Gastroesophageal sphincter (tissue), 3 donors: ENCODE data around the gene RHBDD1.

Experiments used
- EP300 ChIP-seq: sonication (generic); formaldehyde crosslinking; IDR thresholded peaks from one replicate; pipeline ENCODE4 v1.6.1; 2017; ENCODE audit warnings: antibody characterized with exemption, mild to moderate bottlenecking
- POLR2A ChIP-seq, 2 donors: fragments of 450-650 bp; IDR thresholded peaks; one replicate each; pipeline ENCODE4 v1.6.1; 2017; ENCODE audit warnings: antibody characterized with exemption in 2 of 2, mild to moderate bottlenecking in 2 of 2, moderate library complexity in 1 of 2
- POLR2AphosphoS5 ChIP-seq: sonication (generic); formaldehyde crosslinking; IDR thresholded peaks from one replicate; pipeline ENCODE4 v1.6.1; 2017; ENCODE audit warnings: antibody characterized with exemption
- TF ChIP-seq, protein P1 (sequence below), 4 experiments: fragments of 200-600 bp in 2 of 4; fragments of 450-650 bp in 2 of 4; sonication (generic) in 1 of 4; IDR thresholded peaks; one replicate each; pipeline ENCODE4 v1.5.1; 2017 to 2019; ENCODE audit warnings: antibody characterized with exemption in 4 of 4, mild to moderate bottlenecking in 2 of 4, moderate library complexity in 2 of 4

DNA sequence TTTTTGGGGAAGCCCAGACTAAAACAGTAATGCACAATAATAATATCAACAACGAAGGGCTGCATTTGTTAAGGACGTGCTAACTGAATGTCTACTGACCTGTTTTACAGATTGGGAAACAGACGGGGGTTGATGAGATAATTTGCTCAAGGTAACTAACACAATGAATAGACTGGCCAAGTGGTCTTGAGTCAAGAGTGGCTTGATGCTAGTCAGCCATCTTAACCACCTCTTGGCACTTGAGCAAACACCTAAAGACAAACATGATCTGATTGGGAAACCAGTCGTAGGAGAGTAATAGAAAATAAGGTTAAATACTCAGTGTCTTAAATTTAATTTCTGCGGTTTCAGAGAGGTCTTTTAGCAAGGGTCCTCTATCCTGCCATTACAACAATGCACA is 14.2 kb downstream of the RHBDD1 start:
- TF ChIP-seq, protein P1, sequence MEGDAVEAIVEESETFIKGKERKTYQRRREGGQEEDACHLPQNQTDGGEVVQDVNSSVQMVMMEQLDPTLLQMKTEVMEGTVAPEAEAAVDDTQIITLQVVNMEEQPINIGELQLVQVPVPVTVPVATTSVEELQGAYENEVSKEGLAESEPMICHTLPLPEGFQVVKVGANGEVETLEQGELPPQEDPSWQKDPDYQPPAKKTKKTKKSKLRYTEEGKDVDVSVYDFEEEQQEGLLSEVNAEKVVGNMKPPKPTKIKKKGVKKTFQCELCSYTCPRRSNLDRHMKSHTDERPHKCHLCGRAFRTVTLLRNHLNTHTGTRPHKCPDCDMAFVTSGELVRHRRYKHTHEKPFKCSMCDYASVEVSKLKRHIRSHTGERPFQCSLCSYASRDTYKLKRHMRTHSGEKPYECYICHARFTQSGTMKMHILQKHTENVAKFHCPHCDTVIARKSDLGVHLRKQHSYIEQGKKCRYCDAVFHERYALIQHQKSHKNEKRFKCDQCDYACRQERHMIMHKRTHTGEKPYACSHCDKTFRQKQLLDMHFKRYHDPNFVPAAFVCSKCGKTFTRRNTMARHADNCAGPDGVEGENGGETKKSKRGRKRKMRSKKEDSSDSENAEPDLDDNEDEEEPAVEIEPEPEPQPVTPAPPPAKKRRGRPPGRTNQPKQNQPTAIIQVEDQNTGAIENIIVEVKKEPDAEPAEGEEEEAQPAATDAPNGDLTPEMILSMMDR (IDR thresholded peaks at IDR 0.05) = no peak
- no peak for TF ChIP-seq POLR2A (IDR thresholded peaks at IDR 0.05)
- TF ChIP-seq EP300 = no peak
- no peak for TF ChIP-seq POLR2AphosphoS5
